GM08714 (cell line): Measurements from ENCODE around the gene ACSL5.

Source experiments
- H3K4me3 ChIP-seq: fragments of 200-500 bp; sonication (Bioruptor generic); 2 replicates; pipeline ENCODE4 v1.5.1; 2014; ENCODE audit warnings: mild to moderate bottlenecking, low read length, inconsistent platforms
- ZNF274 ChIP-seq: IDR thresholded peaks from 2 replicates; pipeline ENCODE4 v1.6.1; 2012; ENCODE audit warnings: mild to moderate bottlenecking, low read depth, low read length

ACSL5 gene, protein sequence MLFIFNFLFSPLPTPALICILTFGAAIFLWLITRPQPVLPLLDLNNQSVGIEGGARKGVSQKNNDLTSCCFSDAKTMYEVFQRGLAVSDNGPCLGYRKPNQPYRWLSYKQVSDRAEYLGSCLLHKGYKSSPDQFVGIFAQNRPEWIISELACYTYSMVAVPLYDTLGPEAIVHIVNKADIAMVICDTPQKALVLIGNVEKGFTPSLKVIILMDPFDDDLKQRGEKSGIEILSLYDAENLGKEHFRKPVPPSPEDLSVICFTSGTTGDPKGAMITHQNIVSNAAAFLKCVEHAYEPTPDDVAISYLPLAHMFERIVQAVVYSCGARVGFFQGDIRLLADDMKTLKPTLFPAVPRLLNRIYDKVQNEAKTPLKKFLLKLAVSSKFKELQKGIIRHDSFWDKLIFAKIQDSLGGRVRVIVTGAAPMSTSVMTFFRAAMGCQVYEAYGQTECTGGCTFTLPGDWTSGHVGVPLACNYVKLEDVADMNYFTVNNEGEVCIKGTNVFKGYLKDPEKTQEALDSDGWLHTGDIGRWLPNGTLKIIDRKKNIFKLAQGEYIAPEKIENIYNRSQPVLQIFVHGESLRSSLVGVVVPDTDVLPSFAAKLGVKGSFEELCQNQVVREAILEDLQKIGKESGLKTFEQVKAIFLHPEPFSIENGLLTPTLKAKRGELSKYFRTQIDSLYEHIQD

DNA sequence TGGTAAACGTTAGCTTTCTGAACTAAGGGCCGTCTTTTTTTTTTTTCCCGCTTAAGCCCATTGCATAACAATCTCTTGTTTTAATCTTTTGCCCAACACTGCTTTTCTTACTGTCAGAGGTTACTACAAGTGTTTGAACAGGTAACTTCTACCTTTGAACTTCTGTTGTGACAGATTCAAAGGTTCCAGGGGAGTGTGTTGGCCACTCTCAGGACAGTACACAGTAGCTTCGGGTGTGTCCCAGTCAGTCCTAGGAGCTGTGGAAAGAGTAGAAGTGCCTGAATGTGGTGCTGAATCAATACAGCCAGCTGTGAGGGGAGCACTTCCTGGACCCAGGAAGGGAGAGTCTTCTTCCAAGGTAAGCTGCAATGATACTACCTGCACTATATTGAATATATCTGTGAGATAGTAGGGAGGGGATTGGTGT, at the start of gene ACSL5:
ACSL5 (plus strand) TSS at position 205 of the 427 bp plus-strand sequence. CDS start 20,831 bp downstream, outside the sequence.
- TF ChIP-seq ZNF274, result no peak
- H3K4me3 ChIP-seq, result no peak within 1 kb of the TSS

DNA sequence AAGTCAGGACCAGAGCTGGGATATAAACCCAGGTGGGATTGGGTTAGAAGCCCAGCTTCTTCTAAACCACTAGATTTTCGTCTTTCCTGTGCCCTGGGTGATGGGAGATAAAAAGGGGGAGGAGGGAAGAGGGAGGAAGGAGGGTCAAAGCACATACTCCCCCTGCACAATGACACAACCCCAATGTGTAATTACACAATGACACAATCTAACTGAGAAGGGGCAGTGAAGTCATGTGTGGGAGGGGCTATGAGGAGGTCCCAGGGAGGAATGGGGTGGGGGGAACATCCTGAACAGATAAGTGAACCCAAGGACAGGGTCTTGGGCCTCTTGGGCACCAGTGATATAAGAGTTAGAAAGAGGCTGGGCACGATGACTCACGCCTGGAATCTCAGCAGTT, 46.2 kb upstream of the ACSL5 start:
- H3K4me3 ChIP-seq, result no peak overlapping the region
- no peak for TF ChIP-seq ZNF274

DNA sequence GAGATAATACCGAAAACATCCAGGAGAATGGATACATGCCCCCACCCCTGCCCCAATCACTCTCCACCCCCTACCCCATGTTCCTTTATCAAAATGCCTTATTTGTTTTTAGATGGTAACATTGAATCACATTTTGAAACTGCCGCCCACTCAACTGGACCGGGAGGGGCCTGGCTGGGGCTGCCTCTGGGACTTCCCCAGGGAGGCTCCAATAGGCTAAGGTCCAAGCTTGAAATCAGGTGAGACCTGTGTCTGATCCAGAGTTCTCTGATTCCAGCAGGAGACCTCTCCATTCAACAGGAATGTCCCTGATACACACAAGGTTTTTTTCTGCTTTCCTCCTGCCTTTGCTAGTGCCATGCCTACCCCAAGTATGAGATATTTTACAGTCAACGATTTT, 43.8 kb upstream of the ACSL5 start:
- no peak for TF ChIP-seq ZNF274
- H3K4me3 ChIP-seq, result no peak overlapping the region

DNA sequence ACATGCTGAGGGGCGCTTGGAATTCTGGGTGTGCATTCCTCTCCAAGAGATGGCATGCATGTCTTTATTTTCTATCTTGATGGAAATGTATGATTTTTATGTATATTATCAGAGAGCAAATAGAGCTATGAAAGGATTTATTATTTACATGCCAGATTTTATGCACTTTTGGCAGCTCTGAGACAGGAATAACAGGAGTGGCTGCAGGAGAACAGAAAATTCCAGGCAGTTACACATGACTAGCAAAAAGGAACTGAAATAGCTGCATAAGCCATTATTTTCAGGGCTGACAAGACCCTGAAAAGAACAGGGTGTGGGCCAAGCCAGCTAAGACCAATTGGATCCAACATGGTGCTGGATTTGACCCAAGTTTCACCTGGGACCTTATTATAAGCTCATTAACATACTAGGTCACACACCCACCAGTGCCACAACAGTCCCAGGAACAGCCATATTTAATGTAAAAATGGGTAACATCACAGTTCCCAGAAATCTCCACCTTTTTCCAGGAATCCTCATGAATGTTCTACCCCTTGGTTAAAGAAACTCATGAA, 43.2 kb upstream of the ACSL5 start:
- TF ChIP-seq ZNF274, result no peak

DNA sequence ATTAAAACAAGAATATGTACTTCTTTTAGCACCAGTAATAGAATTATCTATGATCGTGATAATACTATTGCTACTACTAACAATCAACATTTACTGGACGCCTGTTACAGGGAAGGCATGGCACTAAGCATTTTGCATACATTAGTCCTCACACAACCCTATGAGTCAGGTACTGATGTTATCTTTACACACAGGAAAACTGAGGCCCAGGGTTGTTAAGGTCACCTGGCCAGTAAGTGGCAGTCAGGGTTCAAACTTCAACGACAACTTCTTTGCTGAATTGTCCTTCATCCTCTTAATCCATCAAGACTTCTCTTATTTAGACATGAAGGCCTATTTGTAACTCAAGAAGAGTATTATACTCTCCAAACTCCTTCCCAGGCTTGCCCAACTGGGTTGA, 41.9 kb upstream of the ACSL5 start:
- no peak for TF ChIP-seq ZNF274
- no peak overlapping the region for H3K4me3 ChIP-seq

More for the DNA sequence above, 43.2 kb upstream of the ACSL5 start:
- H3K4me3 ChIP-seq, result no peak overlapping the region

DNA sequence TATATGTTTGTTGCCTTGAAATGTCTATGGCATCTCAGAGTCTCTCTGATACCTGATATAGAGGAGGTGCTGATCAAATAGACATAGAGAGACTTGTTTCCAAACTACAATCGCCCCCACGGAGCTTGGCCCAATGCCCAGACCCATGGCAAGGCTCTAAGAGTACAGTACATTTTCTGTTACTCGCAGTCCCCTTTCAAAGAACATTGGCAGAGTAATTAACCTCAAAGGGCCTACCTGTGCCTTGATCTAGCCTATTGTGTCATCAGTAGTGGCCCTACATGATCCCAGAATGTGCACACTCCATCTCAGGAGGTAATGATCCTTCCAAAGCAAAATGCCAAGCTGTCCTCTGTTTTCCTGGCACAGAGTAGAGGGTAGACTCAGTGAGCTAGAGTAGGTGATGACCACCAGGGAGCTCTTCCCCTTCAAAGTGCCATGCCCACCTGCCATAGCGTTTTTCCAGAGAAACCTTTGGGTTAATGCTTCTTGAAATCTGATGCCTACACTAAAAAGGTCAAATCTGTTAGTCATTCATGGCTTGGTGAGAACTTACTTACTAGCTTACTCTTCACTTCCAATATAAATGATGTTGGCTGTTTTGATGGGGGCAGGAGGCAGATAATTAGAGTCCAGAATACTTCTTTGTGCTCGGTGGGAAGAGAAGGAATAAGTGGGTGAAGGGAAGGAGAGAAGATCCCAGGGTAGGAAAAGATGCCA, 41.2 kb upstream of the ACSL5 start:
- H3K4me3 ChIP-seq, result no peak overlapping the region
- TF ChIP-seq ZNF274, result no peak

DNA sequence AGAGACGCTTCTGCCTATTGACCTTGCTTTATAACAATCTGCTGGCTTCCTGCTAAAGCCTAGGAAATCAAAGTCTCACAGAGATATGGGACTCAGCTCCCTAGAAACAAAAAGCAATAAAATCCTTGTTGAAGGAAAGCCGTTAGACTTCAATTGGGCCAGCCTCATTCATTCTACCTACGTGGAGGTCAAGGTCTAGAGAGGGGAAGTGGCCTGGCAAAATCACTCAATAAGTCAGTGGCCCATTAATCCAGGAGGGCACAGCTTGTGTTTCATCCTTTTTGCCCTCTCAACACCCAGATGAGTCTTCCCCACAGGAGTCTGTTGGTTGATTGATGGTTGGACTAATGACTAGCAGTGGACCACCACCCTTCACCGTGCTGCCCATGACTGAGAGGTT, 40.5 kb upstream of the ACSL5 start:
- TF ChIP-seq ZNF274, result no peak
- H3K4me3 ChIP-seq, result no peak overlapping the region

DNA sequence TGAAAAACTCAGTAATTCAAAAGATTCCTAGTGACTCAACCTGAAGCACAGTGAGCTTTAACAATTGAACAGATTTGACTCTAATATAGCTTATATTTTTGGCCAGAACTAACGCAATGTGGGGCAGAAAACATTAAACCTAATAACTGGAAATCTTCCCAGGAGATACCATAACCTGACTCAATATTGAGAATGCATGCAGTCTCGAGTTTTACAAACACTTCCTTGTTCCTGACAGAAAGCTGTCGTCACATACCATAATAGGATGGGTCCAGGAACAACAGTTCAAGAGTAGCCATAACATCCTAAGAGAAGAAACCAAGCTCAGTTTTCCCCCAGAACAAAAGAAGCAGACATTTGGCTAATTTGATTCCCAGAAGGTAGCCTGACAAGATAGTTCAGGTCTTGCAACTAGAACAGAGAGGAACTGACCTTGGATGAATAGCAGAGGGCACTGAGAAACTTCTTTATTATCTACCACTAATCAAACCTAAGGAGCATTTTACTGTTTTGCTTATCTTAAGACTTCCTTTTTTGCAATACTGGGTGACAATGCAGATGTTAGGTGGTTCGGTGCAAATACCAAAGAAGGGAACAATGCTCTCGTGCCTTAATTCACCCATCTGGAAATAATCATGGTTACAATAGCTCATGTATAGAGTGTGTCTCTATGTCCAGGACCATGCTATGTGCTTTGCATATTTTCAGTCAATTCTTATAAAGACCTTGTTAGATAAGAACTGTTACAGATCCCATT, 38.6 kb upstream of the ACSL5 start:
- no peak for TF ChIP-seq ZNF274
- H3K4me3 ChIP-seq, result no peak overlapping the region

DNA sequence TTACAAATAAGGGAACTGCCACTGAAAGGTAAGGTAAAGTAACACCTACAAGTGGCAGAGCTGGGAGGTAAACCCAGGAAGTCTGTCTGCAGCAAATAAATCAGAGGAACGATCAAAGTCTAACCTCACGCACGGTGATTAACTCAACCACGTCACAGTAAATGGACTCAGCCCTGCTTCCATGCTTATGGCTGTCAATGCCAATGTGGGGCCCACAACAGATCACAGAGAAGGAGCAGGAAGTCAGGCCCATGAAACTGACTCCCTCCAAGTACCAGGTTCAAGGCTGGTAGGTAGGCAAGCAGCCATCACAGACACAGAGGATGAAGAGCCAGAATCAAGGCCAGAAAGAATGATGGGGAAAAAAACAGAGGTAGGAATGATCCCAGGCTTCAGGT, 38.0 kb upstream of the ACSL5 start:
- no peak for TF ChIP-seq ZNF274
- H3K4me3 ChIP-seq, result no peak overlapping the region

DNA sequence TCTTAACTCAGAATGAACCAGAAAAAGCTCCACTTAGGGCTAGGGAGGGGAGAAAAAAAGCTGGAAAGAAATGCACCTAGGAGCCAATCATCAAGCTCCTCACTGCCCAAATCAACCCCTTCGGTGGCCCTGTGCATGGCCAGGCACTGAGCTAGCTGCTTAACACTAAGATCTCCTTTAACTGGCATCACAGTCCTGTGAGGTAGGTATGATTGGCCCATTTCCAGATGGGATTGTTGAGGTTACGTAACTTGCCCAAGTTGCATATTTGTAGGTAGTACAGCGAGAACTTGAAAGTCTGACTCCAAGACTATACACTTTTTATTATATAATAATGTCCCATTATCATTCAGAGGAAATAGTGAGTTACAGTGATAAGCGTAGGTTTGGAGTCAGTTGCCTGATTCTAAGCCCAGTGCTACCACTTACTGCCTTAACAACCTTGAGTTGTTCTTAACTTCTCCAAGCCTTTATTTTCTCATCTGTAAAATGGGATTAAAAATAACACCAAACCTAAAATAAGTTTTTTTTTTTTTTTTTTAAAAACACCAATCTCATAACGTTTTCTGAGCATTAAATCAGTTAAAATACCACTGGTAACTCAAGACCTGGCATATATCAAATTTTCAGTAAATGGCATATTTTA, 37.2 kb upstream of the ACSL5 start:
- H3K4me3 ChIP-seq, result no peak overlapping the region
- no peak for TF ChIP-seq ZNF274

DNA sequence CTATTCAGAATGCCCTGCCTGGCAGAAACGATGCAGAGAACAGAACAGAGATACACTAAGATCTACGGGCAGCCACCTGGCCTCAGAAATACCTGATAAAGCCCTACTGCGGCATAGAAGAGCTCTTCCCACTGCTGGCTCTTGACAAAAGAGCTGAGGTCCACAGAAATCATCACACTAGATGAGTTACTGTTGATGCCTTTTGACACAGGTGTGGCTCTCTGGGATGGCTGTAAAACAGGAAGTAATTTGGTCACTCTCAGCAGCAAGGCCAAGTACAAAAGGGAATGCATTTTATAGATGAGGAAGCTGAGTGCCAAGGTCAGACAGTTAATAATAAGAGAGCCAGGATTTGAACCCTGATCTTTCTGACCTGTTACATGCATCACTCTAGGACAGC, 35.0 kb upstream of the ACSL5 start:
- no peak for TF ChIP-seq ZNF274

DNA sequence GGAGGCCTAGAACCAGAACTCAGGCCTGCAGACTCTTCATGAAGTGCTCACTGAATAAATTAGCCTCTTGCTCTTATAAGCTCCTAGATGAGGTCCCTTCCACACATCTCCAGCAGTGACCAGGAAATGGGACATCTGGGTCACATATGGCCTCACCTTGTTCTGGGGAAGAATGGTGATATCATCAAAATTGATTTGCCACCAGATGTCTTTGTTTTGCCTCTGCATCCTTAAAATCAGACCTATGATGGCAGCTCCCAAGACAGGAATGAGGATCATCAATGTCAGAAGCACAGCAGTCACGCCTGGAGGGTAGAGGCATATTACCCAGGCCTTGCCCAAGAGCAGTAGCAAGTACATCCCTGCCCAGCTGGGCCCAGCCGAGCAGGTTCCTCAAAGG, 33.3 kb upstream of the ACSL5 start:
- TF ChIP-seq ZNF274, result no peak
- H3K4me3 ChIP-seq, result no peak overlapping the region

More for the DNA sequence above, 35.0 kb upstream of the ACSL5 start:
- no peak overlapping the region for H3K4me3 ChIP-seq

DNA sequence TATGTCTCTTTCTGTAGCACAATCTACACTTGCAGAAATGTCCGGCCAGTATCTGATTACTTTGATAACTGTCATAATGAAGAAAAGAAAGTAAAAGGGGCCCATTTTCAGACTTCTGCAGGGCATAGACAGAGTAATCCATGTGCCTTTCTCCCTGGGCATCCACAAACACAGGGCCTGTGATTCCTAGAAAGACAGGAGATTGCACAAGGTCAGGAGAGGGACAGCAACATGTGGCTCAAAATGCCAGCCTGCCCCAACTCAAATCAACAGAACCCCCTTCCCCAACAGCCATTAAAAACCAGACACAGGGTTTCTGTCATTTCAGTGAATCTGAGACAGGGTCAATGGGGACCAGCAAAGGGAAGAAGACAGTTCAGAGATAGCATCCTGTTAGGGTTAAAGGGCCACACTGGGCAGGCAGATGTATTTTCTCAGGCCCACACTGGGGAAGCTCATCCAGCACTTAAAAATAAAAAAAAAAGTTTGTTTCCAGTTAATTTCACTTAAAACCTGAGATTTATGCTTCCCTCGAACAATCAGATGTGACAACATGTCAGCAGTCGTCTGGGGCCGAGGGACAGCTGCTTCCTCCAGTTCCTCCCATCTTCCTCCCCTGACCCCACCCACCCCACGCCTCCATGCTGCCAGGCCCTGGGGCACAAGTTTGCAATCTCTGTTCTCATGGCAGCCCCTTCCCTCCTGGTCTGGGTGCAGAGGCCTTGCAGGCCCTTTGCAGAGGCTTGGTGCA, 30.7 kb upstream of the ACSL5 start:
- TF ChIP-seq ZNF274, result no peak
- H3K4me3 ChIP-seq, result no peak overlapping the region

DNA sequence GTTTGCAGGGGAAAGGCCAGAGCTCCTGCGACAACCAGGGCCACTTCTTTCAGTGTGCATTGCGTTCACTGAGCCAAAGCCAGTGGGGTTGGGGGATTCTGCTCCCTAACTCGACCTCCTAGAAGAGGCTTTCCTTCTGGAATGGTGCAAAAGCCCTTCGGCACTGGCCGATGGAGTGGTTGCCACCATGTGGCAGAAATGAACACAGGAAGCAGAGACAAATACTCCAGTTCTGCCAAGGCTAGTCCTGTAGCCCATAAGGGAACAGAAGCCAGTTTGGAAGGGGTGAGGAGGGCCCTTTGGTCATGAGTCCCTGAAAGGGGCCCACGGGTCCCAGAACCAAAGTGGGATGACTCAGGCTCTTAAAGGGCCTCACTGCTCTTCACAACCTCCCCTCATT, 29.7 kb upstream of the ACSL5 start:
- no peak overlapping the region for H3K4me3 ChIP-seq
- no peak for TF ChIP-seq ZNF274
